K562 (cell line): ENCODE measurements around the gene ANKH.

ENCODE experiments used
- IRF2 ChIP-seq: sonication (generic); formaldehyde crosslinking; IDR thresholded peaks from 2 replicates; pipeline ENCODE4 v1.8.1; 2022; ENCODE audit warnings: mild to moderate bottlenecking, missing genetic modification reagents
- RAD21 ChIP-seq, 2 experiments: fragments of 250-450 bp in 1 of 2; fragments of 450-650 bp in 1 of 2; sonication (Bioruptor Pico) in 1 of 2; formaldehyde crosslinking in 1 of 2; IDR thresholded peaks in 1 of 2; conservative IDR thresholded peaks in 1 of 2; 2 replicates each; pipeline versions ENCODE4 v1.4.0 to v1.8.0; 2020 to 2022; ENCODE audit warnings: mild to moderate bottlenecking in 2 of 2, moderate library complexity in 1 of 2
- ZNF274 ChIP-seq: IDR thresholded peaks from 2 replicates; pipeline ENCODE4 v1.6.1; 2011; ENCODE audit warnings: low read depth, mild to moderate bottlenecking, low read length, moderate library complexity, borderline replicate concordance
- ZNF785 ChIP-seq: fragments of 250-450 bp; sonication (Bioruptor Pico); IDR thresholded peaks from 2 replicates; pipeline ENCODE4 v1.4.0; 2020; ENCODE audit warnings: mild to moderate bottlenecking

DNA sequence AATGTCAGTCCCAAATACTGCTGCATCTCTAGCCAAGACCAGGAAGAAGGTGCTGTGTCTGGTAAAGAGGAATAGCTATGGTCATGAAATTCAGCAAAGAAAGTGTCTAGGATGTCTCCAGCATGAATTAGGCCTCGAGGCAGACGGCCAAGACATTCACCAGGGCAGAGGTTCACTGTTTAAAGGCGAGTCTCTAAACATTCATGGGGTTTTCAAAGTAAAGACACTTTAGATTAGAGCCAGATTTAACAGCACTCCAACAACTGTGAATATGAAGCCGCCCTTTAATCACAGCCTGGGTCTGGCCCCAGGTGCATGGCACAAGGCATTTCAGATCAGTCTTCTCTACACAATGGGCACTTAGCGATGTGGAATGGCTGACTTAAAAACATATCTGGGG, 95.0 kb downstream of the ANKH start:
- TF ChIP-seq IRF2: no peak
- no peak for TF ChIP-seq RAD21 (CRISPR knock-in tag; conservative IDR thresholded peaks at IDR 0.05 in 1 of 2, IDR thresholded peaks at IDR 0.05 in 1 of 2)
- no peak for TF ChIP-seq ZNF274
- TF ChIP-seq ZNF785 (CRISPR knock-in tag): no peak
